LNCaP clone FGC (cell line): ENCODE measurements around the gene CCDC12.

Experiments
- DNase-seq: peaks from one replicate; pipeline ENCODE4 v3.0.0-alpha.2; 2011; ENCODE audit warnings: low read depth
- H3K4me3 ChIP-seq: 2 replicates; pipeline ENCODE4 v1.5.1; 2011; ENCODE audit warnings: mild to moderate bottlenecking, low read depth, low read length, control low read depth
- CTCF ChIP-seq: IDR thresholded peaks from 2 replicates; pipeline ENCODE4 v1.5.1; 2012; ENCODE audit warnings: mild to moderate bottlenecking; ENCODE audit not compliant: control insufficient read depth, insufficient read depth; ENCODE audit errors: extremely low read depth

The CCDC12 gene

GRCh38 chr3:46935989-46936558, 40.5 kb downstream of the CCDC12 start:
- no peak overlapping the region for H3K4me3 ChIP-seq
- DNase-seq, result no peak
- no peak for TF ChIP-seq CTCF

DNA sequence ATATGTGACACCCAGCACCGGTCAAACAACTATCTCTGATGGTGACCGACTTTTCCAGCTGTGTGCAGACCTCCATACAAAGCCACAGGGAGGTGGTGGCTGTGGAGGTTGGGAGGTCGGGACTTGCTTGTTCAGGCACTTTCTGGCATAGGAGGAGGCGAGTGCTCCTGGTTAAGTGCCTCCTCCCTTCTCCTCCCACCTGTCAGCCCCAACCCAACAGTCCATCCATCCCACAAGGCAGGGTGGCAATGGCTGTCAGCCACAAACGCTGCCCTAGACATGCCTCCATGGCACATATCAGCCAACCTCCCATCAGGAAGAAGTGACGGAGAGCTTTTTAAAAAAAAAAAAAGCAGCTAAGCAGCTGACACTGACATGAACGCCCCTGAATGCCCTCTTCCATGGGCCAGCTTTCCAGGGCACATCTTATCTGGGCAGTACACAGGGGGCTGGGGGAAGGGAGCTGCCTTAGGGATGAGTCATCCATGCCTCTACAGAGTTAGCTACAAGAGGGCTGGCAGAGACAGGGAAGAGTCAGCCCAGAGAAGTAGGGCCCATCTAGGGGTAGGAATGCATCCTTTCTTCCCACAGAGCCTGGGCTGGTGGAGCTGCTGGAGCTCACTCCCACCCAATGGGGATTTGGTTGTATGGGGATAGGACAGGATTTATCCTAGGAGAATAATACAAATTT, 41.2 kb downstream of the CCDC12 start:
- DNase-seq, result no peak
- no peak for TF ChIP-seq CTCF
- no peak overlapping the region for H3K4me3 ChIP-seq

GRCh38 chr3:46934498-46935167, 41.9 kb downstream of the CCDC12 start:
- no peak overlapping the region for H3K4me3 ChIP-seq

GRCh38 chr3:46934072-46934471, 42.5 kb downstream of the CCDC12 start:
- H3K4me3 ChIP-seq, result no peak overlapping the region
- TF ChIP-seq CTCF, result no peak
- no peak for DNase-seq

More at GRCh38 chr3:46934498-46935167, 41.9 kb downstream of the CCDC12 start:
- TF ChIP-seq CTCF, result no peak
- DNase-seq, result no peak

DNA sequence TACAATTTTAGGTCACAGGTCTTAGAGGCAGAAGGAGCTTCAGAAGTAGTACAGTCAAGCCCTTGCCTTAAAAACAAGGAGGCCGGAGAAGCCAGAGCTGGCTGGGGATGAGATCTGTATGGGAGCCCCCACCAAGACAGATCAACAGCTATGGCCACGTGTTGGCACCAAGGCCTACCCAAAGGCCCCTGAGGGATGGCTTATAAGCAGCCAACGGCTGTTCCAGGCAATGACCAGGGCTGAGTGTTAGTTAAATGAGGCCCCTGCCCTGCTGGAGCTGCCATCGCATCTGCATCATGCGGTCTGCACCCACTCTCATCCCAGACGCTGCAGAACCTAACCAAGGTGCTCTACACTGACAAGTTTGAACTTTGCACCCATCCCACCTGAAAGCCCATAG, 43.3 kb downstream of the CCDC12 start:
- TF ChIP-seq CTCF, result no peak
- DNase-seq, result no peak
- H3K4me3 ChIP-seq, result no peak overlapping the region

DNA sequence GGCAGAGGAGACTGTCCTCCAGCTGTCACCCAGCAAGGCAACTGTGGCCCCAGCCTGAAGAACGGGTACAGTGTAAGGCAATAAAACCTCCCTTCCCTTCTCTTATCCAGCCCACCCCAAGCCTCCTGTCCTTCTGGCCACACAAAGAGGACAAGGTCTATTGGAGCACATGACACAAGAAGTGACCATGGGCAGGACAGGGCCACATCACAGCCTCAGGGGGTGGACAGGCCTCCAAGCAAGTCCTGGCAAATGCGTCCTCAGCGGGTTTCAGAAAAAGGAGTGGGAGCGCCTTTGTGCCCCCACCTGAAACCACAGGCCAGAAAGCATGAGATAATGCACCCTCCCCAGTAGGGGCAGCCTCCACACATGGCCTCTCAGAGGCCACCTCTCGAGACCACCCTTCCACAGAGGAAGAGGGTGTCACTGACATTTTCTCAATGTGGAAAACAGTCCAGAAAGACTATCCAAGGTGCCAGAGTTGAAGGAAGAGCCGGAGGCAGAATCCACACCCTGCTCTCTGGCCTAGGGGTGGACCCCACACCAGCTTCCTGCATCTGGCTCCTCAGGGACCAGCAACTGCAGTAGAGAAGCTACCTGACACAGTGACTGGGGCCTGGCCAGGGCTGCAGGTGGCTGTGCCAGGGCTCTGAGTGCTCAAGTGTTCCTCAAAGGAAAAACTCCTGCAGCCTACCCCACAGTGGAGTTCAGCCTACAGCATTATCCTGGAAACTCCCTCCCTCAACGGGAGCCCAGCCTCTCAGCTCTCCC, 43.9 kb downstream of the CCDC12 start:
- TF ChIP-seq CTCF, result no peak
- no peak for DNase-seq
- H3K4me3 ChIP-seq, result no peak overlapping the region
